ENCODE results near the gene PAK5. TPM values are rescaled to one million over a fixed set of nuclear protein-coding genes. Genes with fewer than 3 reads are reported as not detected.

PAK5 gene
- total RNA-seq, 2 experiments from 2014 or later = not detected

GRCh38 chr20:9531581-9531980 lies 307.3 kb downstream of the PAK5 start:
- no peak overlapping the region for H3K4me3 Mint-ChIP-seq
- ATAC-seq (ENCODE audit: poor library complexity) = no peak
- Histone ChIP-seq H3K4me3 (ENCODE audit: low read length) (no peak overlapping the region), H3K36me3 (ENCODE audit: insufficient read depth, low read length) (no peaks in the 10 kb centered on the region), H3K9me3 (ENCODE audit: control insufficient read depth in 1 of 2, insufficient read depth in 1 of 2, low read length in 2 of 2) (no peaks in the 10 kb centered on the region), H3K27ac (ENCODE audit: low read depth in 1 of 2, low read length in 2 of 2) (no peak overlapping the region), H3K4me1 (ENCODE audit: insufficient read depth, low read length) (no peaks in the 10 kb centered on the region), H3K27me3 (ENCODE audit: control insufficient read depth in 1 of 2, insufficient read depth in 2 of 2, low read length in 2 of 2) (no peaks in the 10 kb centered on the region)
- no peaks in the 10 kb centered on the region for H3K4me1 Mint-ChIP-seq (ENCODE audit: low read depth)
- H3K9me3 Mint-ChIP-seq = peaks cover 6% of the 10 kb centered on the region
- ChIA-PET CTCF (no interaction called here), POLR2A (no interaction called here)
- H3K27me3 Mint-ChIP-seq = peaks cover 4% of the 10 kb centered on the region
- H3K36me3 Mint-ChIP-seq (ENCODE audit: low read depth) = no peaks in the 10 kb centered on the region
- intact Hi-C loops (cut with DNase I, micrococcal nuclease) = no loop called here
- no peak overlapping the region for H3K27ac Mint-ChIP-seq
- no peak for DNase-seq
- TF ChIP-seq, protein P1, sequence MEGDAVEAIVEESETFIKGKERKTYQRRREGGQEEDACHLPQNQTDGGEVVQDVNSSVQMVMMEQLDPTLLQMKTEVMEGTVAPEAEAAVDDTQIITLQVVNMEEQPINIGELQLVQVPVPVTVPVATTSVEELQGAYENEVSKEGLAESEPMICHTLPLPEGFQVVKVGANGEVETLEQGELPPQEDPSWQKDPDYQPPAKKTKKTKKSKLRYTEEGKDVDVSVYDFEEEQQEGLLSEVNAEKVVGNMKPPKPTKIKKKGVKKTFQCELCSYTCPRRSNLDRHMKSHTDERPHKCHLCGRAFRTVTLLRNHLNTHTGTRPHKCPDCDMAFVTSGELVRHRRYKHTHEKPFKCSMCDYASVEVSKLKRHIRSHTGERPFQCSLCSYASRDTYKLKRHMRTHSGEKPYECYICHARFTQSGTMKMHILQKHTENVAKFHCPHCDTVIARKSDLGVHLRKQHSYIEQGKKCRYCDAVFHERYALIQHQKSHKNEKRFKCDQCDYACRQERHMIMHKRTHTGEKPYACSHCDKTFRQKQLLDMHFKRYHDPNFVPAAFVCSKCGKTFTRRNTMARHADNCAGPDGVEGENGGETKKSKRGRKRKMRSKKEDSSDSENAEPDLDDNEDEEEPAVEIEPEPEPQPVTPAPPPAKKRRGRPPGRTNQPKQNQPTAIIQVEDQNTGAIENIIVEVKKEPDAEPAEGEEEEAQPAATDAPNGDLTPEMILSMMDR (IDR thresholded peaks at IDR 0.05) = no peak

DNA sequence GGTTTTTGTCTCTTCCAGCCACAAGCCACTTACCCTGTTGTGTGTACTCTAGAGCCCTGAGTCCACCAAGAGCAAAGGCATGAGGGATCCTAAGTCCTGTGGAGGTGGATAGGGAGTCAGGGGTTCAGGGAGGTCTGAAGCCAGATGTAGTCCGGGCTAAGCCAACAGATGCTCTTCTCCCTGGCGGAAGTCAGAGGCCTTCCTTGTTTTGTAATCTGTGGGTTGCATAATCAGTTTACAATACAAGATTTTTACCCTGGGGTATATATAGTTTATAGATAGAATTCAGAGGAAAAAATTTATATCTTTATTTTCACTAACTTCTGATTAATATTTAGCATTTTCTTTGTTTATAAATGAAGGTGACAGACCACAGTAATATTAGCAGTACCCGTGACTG lies 315.2 kb downstream of the PAK5 start:
- ChIA-PET CTCF (interaction anchor here (1.2 kb wide), 1 partner anchor 18 kb away, joined by 3 read pairs; no protein-coding TSS in a partner anchor), POLR2A (no interaction called here)
- intact Hi-C loops (cut with DNase I, micrococcal nuclease) = no loop called here
- Mint-ChIP-seq H3K4me3 (no peak overlapping the region), H3K4me1 (ENCODE audit: low read depth) (no peaks in the 10 kb centered on the region), H3K9me3 (peaks cover 3% of the 10 kb centered on the region), H3K27me3 (peaks cover 18% of the 10 kb centered on the region), H3K36me3 (ENCODE audit: low read depth) (no peaks in the 10 kb centered on the region), H3K27ac (no peak overlapping the region)
- Histone ChIP-seq H3K27me3 (ENCODE audit: control insufficient read depth in 1 of 2, insufficient read depth in 2 of 2, low read length in 2 of 2) (peaks cover 0 to 6% of the 10 kb centered on the region in 2 experiments), H3K9me3 (ENCODE audit: control insufficient read depth in 1 of 2, insufficient read depth in 1 of 2, low read length in 2 of 2) (no peaks in the 10 kb centered on the region), H3K4me1 (ENCODE audit: insufficient read depth, low read length) (no peaks in the 10 kb centered on the region), H3K27ac (ENCODE audit: low read depth in 1 of 2, low read length in 2 of 2) (no peak overlapping the region), H3K4me3 (ENCODE audit: low read length) (no peak overlapping the region), H3K36me3 (ENCODE audit: insufficient read depth, low read length) (no peaks in the 10 kb centered on the region)
- TF ChIP-seq, protein P1 (IDR thresholded peaks at IDR 0.05) = no peak
- no peak for ATAC-seq (ENCODE audit: poor library complexity)
- no peak for DNase-seq

DNA sequence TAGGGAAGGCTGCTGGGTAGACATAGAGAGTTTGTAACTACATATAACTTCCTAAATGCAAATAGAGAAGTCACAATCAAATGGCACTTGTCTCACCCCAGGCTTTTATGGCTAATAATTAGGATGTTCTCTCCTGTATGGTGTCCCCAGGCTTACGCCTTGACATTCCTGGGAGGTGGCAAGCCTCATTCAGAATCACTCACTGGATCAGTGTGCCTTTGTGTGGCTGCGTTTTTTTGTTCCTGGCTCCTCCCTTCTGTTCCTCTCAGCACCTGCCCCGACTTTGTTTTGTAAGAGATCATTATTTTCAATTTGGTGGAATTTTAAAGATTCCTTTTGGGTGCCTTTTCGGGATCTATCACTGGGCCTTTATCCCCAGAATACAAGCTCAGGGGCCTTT lies 318.8 kb downstream of the PAK5 start:
- TF ChIP-seq, protein P1 (IDR thresholded peaks at IDR 0.05) = no peak
- Histone ChIP-seq H3K4me1 (ENCODE audit: insufficient read depth, low read length) (no peaks in the 10 kb centered on the region), H3K36me3 (ENCODE audit: insufficient read depth, low read length) (no peaks in the 10 kb centered on the region), H3K27me3 (ENCODE audit: control insufficient read depth in 1 of 2, insufficient read depth in 2 of 2, low read length in 2 of 2) (peaks cover 23 to 24% of the 10 kb centered on the region in 2 experiments), H3K9me3 (ENCODE audit: control insufficient read depth in 1 of 2, insufficient read depth in 1 of 2, low read length in 2 of 2) (peaks cover 0 to 15% of the 10 kb centered on the region in 2 experiments), H3K27ac (ENCODE audit: low read depth in 1 of 2, low read length in 2 of 2) (no peak overlapping the region), H3K4me3 (ENCODE audit: low read length) (no peak overlapping the region)
- intact Hi-C loops (cut with DNase I, micrococcal nuclease) = no loop called here
- no peaks in the 10 kb centered on the region for H3K4me1 Mint-ChIP-seq (ENCODE audit: low read depth)
- no peaks in the 10 kb centered on the region for H3K9me3 Mint-ChIP-seq
- DNase-seq = no peak
- no peak for ATAC-seq (ENCODE audit: poor library complexity)
- ChIA-PET POLR2A (no interaction called here), CTCF (no interaction called here)
- H3K27me3 Mint-ChIP-seq = peaks cover 45% of the 10 kb centered on the region
- no peak overlapping the region for H3K4me3 Mint-ChIP-seq
- H3K36me3 Mint-ChIP-seq (ENCODE audit: low read depth) = no peaks in the 10 kb centered on the region
- no peak overlapping the region for H3K27ac Mint-ChIP-seq

Data from CD4-positive, alpha-beta T cell (primary cell).